Measurements from ENCODE around the gene CARD11. TPM values are rescaled to one million over a fixed set of nuclear protein-coding genes. Genes with fewer than 3 reads are reported as not detected.

The CARD11 gene
- total and polyA plus RNA-seq, 2 donors (not counting 1 experiment from before 2014, with no cell fraction given), result 129 to 135 TPM

DNA sequence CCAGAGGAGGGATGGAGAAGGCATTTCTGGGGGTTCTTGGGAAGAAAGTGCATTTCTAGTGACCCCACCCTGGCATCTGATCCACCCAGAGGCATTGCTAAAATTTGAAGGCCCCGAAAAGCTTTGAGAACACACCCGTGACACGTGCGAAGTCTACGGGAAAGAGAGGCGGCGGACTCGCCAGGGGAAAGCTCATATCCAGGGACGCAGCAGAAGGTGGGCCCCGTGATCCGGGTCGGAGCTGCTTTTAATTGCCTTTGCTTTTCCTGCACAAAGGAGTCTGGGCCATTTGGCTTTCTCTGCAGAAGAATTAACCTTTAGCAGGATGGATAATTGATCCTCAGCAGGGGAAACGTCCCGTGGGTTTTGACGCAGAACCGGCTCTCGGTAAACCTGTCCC is 50.3 kb downstream of the CARD11 start:
- H3K79me2 ChIP-seq (ENCODE audit: control insufficient read depth, insufficient read depth, low read length), result peaks cover 98% of the 10 kb centered on the region
- POLR2A ChIA-PET, result no interaction called here
- H3K27ac ChIP-seq (ENCODE audit: low read length in 2 of 2), result no peak overlapping the region
- no peak for TF ChIP-seq EZH2 (IDR thresholded peaks at IDR 0.05; ENCODE audit: borderline replicate concordance, insufficient read depth, low read depth, low read length, poor library complexity, severe bottlenecking)
- TF ChIP-seq, protein P1, sequence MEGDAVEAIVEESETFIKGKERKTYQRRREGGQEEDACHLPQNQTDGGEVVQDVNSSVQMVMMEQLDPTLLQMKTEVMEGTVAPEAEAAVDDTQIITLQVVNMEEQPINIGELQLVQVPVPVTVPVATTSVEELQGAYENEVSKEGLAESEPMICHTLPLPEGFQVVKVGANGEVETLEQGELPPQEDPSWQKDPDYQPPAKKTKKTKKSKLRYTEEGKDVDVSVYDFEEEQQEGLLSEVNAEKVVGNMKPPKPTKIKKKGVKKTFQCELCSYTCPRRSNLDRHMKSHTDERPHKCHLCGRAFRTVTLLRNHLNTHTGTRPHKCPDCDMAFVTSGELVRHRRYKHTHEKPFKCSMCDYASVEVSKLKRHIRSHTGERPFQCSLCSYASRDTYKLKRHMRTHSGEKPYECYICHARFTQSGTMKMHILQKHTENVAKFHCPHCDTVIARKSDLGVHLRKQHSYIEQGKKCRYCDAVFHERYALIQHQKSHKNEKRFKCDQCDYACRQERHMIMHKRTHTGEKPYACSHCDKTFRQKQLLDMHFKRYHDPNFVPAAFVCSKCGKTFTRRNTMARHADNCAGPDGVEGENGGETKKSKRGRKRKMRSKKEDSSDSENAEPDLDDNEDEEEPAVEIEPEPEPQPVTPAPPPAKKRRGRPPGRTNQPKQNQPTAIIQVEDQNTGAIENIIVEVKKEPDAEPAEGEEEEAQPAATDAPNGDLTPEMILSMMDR (IDR thresholded peaks at IDR 0.05), result no peak
- CTCF ChIA-PET, result interaction anchor here (0.7 kb wide), 1 partner anchor 127 kb away, joined by 3 read pairs; no protein-coding TSS in a partner anchor
- no peak overlapping the region for H3K9ac ChIP-seq (ENCODE audit: low read length)
- H3K4me2 ChIP-seq (replicated peaks; ENCODE audit: low read depth, low read length, poor library complexity, severe bottlenecking), result no peak overlapping the region
- ATAC-seq (ENCODE audit: low read depth) (no peak), DNase-seq (no peak)
- H3K4me1 ChIP-seq (ENCODE audit: control insufficient read depth in 2 of 2, insufficient read depth in 2 of 2, low read length in 2 of 2), result no peaks in the 10 kb centered on the region
- H3K9me3 ChIP-seq (ENCODE audit: control extremely low read depth in 1 of 3, control insufficient read depth in 2 of 3, insufficient read depth in 1 of 3, low read length in 2 of 3), result peaks cover 3 to 52% (median 17%) of the 10 kb centered on the region in 3 donors
- no peak overlapping the region for H3K27ac Mint-ChIP-seq
- H3K36me3 ChIP-seq (replicated peaks in 1 of 2; ENCODE audit: control extremely low read depth in 1 of 2, control insufficient read depth in 1 of 2, extremely low read depth in 1 of 2, insufficient read depth in 2 of 2, low read length in 1 of 2), result peaks cover 7 to 52% of the 10 kb centered on the region in 2 experiments
- peaks cover 11% of the 10 kb centered on the region for H3K9me3 Mint-ChIP-seq (ENCODE audit: insufficient read depth)
- no peak overlapping the region for H3K4me3 ChIP-seq (ENCODE audit: control extremely low read depth in 1 of 5, extremely low read depth in 1 of 5, insufficient read depth in 1 of 5, low read depth in 2 of 5, low read length in 4 of 5)
- no peaks in the 10 kb centered on the region for H3K27me3 ChIP-seq (replicated peaks in 1 of 4; ENCODE audit: control extremely low read depth in 1 of 4, control insufficient read depth in 3 of 4, insufficient read depth in 4 of 4, low read length in 3 of 4)
- no peaks in the 10 kb centered on the region for H3K27me3 Mint-ChIP-seq
- peaks cover 5% of the 10 kb centered on the region for H3K4me1 Mint-ChIP-seq
- no peak overlapping the region for H2AFZ ChIP-seq (ENCODE audit: insufficient read depth, low read depth, low read length, poor library complexity, severe bottlenecking)
- no peak overlapping the region for H3K4me3 Mint-ChIP-seq
- intact Hi-C loops (cut with micrococcal nuclease), result no loop called here
- H4K20me1 ChIP-seq (ENCODE audit: control insufficient read depth, insufficient read depth, low read length, poor library complexity, severe bottlenecking), result peaks cover 66% of the 10 kb centered on the region
- WGBS (ENCODE audit: insufficient coverage), result 92% methylated on average over 17 of the region's 17 CpGs

DNA sequence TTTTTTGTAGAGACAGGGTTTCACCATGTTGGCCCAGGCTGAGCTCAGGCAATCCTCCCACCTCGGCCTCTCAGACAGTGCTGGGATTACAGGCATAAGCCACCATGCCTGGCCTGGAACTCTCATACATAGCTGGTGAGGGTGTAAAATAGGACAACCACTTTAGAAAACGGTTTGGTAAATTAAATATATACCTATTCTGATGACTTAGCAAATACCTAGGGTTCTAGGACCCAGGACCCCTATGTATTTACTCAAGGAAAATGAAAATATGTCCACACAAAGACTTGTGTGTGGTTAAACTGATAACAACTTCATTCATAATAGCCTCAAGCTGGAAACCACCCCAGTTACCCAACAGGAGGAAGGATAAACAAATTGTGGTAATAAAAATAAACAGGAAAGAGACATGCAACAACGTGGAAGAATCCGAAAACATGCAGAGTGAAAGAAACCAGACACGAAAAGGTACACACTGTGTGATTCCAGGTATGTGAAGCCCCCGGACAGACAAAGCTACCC is 52.7 kb downstream of the CARD11 start:
- Histone ChIP-seq H4K20me1 (ENCODE audit: control insufficient read depth, insufficient read depth, low read length, poor library complexity, severe bottlenecking) (peaks cover 57% of the 10 kb centered on the region), H3K9ac (ENCODE audit: low read length) (no peak overlapping the region), H3K27ac (ENCODE audit: low read length in 2 of 2) (no peak overlapping the region), H3K27me3 (replicated peaks in 1 of 4; ENCODE audit: control extremely low read depth in 1 of 4, control insufficient read depth in 3 of 4, insufficient read depth in 4 of 4, low read length in 3 of 4) (no peaks in the 10 kb centered on the region), H3K79me2 (ENCODE audit: control insufficient read depth, insufficient read depth, low read length) (peaks cover 100% of the 10 kb centered on the region), H2AFZ (ENCODE audit: insufficient read depth, low read depth, low read length, poor library complexity, severe bottlenecking) (no peak overlapping the region), H3K36me3 (replicated peaks in 1 of 2; ENCODE audit: control extremely low read depth in 1 of 2, control insufficient read depth in 1 of 2, extremely low read depth in 1 of 2, insufficient read depth in 2 of 2, low read length in 1 of 2) (peaks cover 7 to 43% of the 10 kb centered on the region in 2 experiments), H3K4me3 (ENCODE audit: control extremely low read depth in 1 of 5, extremely low read depth in 1 of 5, insufficient read depth in 1 of 5, low read depth in 2 of 5, low read length in 4 of 5) (no peak overlapping the region), H3K4me2 (replicated peaks; ENCODE audit: low read depth, low read length, poor library complexity, severe bottlenecking) (no peak overlapping the region), H3K9me3 (ENCODE audit: control extremely low read depth in 1 of 3, control insufficient read depth in 2 of 3, insufficient read depth in 1 of 3, low read length in 2 of 3) (peaks cover 3 to 44% (median 17%) of the 10 kb centered on the region in 3 donors), H3K4me1 (ENCODE audit: control insufficient read depth in 2 of 2, insufficient read depth in 2 of 2, low read length in 2 of 2) (peaks cover 0 to 10% of the 10 kb centered on the region in 2 donors)
- intact Hi-C loops (cut with micrococcal nuclease), result no loop called here
- ChIA-PET CTCF (interaction anchor here (1.5 kb wide), 1 partner anchor 15 kb away, joined by 3 read pairs; no protein-coding TSS in a partner anchor), POLR2A (interaction anchor here (1.1 kb wide), 1 partner anchor 13 kb away, joined by 4 read pairs; no protein-coding TSS in a partner anchor)
- DNase-seq (no peak), ATAC-seq (ENCODE audit: low read depth) (no peak)
- TF ChIP-seq, protein P1 (IDR thresholded peaks at IDR 0.05), result no peak
- TF ChIP-seq EZH2 (IDR thresholded peaks at IDR 0.05; ENCODE audit: borderline replicate concordance, insufficient read depth, low read depth, low read length, poor library complexity, severe bottlenecking), result no peak
- WGBS (ENCODE audit: insufficient coverage), result 71% methylated on average over 4 of the region's 6 CpGs
- peaks cover 9% of the 10 kb centered on the region for H3K9me3 Mint-ChIP-seq (ENCODE audit: insufficient read depth)
- no peak overlapping the region for H3K27ac Mint-ChIP-seq
- H3K4me1 Mint-ChIP-seq, result peaks cover 19% of the 10 kb centered on the region
- H3K27me3 Mint-ChIP-seq, result no peaks in the 10 kb centered on the region
- H3K4me3 Mint-ChIP-seq, result no peak overlapping the region
